ENCODE data around the gene RTEL1. TPM values are rescaled to one million over a fixed set of nuclear protein-coding genes. Genes with fewer than 3 reads are reported as not detected.

Gene RTEL1
- total RNA-seq, 1 experiment from 2014 or later = 33.4 TPM

DNA sequence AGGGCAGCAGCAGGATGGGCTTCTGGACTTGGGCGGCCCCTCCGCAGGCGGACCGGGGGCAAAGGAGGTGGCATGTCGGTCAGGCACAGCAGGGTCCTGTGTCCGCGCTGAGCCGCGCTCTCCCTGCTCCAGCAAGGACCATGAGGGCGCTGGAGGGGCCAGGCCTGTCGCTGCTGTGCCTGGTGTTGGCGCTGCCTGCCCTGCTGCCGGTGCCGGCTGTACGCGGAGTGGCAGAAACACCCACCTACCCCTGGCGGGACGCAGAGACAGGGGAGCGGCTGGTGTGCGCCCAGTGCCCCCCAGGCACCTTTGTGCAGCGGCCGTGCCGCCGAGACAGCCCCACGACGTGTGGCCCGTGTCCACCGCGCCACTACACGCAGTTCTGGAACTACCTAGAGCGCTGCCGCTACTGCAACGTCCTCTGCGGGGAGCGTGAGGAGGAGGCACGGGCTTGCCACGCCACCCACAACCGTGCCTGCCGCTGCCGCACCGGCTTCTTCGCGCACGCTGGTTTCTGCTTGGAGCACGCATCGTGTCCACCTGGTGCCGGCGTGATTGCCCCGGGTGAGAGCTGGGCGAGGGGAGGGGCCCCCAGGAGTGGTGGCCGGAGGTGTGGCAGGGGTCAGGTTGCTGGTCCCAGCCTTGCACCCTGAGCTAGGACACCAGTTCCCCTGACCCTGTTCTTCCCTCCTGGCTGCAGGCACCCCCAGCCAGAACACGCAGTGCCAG lies 38.7 kb downstream of the RTEL1 start, which contains the start of gene TNFRSF6B:
TSS of gene TNFRSF6B (plus strand) at position 25 of the 729 bp plus-strand sequence. CDS start at position 141, 116 bp downstream.
- Histone ChIP-seq H2AFZ (ENCODE audit: low read length) (no peak within 1 kb of the TSS), H3K79me2 (ENCODE audit: insufficient read depth, low read length) (no peaks in the 10 kb centered on the region), H3K4ac (ENCODE audit: low read depth, low read length) (no peak within 1 kb of the TSS), H3K27ac (ENCODE audit: insufficient read length, low read depth, low read length) (no peak within 1 kb of the TSS), H2BK5ac (ENCODE audit: insufficient read length, low read length) (no peak within 1 kb of the TSS), H3K27me3 (ENCODE audit: insufficient read depth, low read length) (no peaks in the 10 kb centered on the region), H3K23me2 (ENCODE audit: insufficient read length, low read depth, low read length, poor library complexity, severe bottlenecking) (peaks cover 4% of the 10 kb centered on the region), H2BK20ac (ENCODE audit: low read depth, low read length, poor library complexity, severe bottlenecking) (no peak within 1 kb of the TSS), H4K91ac (ENCODE audit: insufficient read length, low read depth, low read length) (no peak within 1 kb of the TSS), H3K4me1 (ENCODE audit: insufficient read depth, low read length) (no peaks in the 10 kb centered on the region), H3K56ac (ENCODE audit: insufficient read length, low read depth, low read length) (no peak within 1 kb of the TSS), H4K5ac (ENCODE audit: insufficient read length, low read depth, low read length) (no peak within 1 kb of the TSS), H3K79me1 (ENCODE audit: insufficient read depth, low read depth, low read length, poor library complexity, severe bottlenecking) (no peaks in the 10 kb centered on the region), H3K4me2 (ENCODE audit: insufficient read depth, insufficient read length, low read length) (no peak within 1 kb of the TSS), H3K23ac (ENCODE audit: insufficient read length, low read depth, low read length) (no peak within 1 kb of the TSS), H3T11ph (ENCODE audit: low read length) (no peak within 1 kb of the TSS), H3K9me3 (ENCODE audit: control insufficient read depth, low read depth, low read length) (no peaks in the 10 kb centered on the region), H3K18ac (ENCODE audit: insufficient read length, low read depth, low read length) (no peak within 1 kb of the TSS), H3K14ac (ENCODE audit: insufficient read depth, low read length) (no peak within 1 kb of the TSS), H4K20me1 (ENCODE audit: control insufficient read depth, insufficient read depth, insufficient read length) (no peaks in the 10 kb centered on the region), H4K8ac (replicated peaks; ENCODE audit: insufficient read length, low read depth, low read length) (no peak within 1 kb of the TSS), H2AK5ac (ENCODE audit: insufficient read length, low read length) (no peak within 1 kb of the TSS), H2BK15ac (ENCODE audit: low read depth, low read length) (no peak within 1 kb of the TSS), H2BK120ac (ENCODE audit: low read depth, low read length, poor library complexity, severe bottlenecking) (no peak within 1 kb of the TSS), H3K9ac (ENCODE audit: extremely low read depth, insufficient read length, low read length) (no peak within 1 kb of the TSS), H2BK12ac (ENCODE audit: insufficient read length, low read depth, low read length) (no peak within 1 kb of the TSS)
- no CpG with 5 or more reads among the region's 52 CpGs for WGBS (ENCODE audit: extremely low coverage, insufficient read length, low lambda C conversion rate)
- Mint-ChIP-seq H3K27ac (peak within 1 kb of the TSS in 2 of 3 experiments; percentile 61 to 82; a peak in 2 of 7 replicates), H3K4me1 (peaks cover 2 to 10% of the 10 kb centered on the region in 2 experiments), H3K27me3 (ENCODE audit: low read depth) (peaks cover 6% of the 10 kb centered on the region; the same call in 1 of the 2 replicates), H3K36me3 (ENCODE audit: insufficient read depth in 1 of 3, low read depth in 3 of 3) (peaks cover 13 to 17% (median 14%) of the 10 kb centered on the region in 3 experiments; a peak in 5 of 7 replicates), H3K4me3 (peak within 1 kb of the TSS; percentile 34 to 35; a peak in 4 of 5 replicates), H3K9me3 (peaks cover 3 to 5% of the 10 kb centered on the region in 2 experiments; a peak in 3 of 5 replicates)
- TF ChIP-seq, protein P1, sequence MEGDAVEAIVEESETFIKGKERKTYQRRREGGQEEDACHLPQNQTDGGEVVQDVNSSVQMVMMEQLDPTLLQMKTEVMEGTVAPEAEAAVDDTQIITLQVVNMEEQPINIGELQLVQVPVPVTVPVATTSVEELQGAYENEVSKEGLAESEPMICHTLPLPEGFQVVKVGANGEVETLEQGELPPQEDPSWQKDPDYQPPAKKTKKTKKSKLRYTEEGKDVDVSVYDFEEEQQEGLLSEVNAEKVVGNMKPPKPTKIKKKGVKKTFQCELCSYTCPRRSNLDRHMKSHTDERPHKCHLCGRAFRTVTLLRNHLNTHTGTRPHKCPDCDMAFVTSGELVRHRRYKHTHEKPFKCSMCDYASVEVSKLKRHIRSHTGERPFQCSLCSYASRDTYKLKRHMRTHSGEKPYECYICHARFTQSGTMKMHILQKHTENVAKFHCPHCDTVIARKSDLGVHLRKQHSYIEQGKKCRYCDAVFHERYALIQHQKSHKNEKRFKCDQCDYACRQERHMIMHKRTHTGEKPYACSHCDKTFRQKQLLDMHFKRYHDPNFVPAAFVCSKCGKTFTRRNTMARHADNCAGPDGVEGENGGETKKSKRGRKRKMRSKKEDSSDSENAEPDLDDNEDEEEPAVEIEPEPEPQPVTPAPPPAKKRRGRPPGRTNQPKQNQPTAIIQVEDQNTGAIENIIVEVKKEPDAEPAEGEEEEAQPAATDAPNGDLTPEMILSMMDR (conservative IDR thresholded peaks at IDR 0.05) = no peak
- no peak for DNase-seq
